Activated CD8-positive, alpha-beta memory T cell treated with anti-CD3 and anti-CD28 coated beads, Interleukin-2, amount 50 U/mL, for 4 hours (primary cell): ENCODE results near the gene PCDHGA9.
"Not testable (repeated sequence)": the region's sequence is repeated elsewhere in the genome, so short reads cannot be mapped to it uniquely, and the experiment has no call there.

Experiments
- DNase-seq: peaks from one replicate; pipeline ENCODE4 v3.0.0-alpha.2; 2020

Gene PCDHGA9

DNA sequence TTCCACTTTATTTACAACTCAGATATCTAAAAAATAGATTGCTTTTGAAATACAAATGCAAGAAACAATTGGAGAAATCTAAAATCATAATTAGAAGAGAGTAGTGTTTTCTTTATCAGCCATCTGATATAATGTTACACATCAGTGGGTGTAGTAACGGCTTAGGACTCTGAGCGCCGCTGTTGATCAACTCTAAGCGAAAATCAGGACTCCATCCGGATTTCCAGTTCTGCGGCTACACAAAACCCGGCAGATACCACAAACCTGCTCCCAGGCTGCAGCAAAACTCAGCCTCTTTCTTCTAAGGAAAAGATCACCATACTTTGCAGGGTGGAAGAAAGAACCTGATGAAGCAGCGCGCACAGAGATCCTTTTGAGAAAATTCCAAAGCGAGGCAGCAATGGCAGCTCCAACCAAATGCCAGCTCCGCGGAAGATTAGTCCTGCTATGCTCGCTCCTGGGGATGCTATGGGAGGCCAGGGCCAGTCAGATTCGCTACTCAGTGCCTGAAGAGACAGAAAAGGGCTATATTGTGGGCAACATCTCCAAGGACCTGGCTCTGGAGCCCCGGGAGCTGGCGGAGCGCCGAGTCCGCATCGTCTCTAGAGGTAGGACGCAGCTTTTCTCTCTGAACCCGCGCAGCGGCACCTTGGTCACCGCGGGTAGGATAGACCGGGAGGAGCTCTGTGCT, at the start of gene PCDHGA9:
PCDHGA9 (plus strand) TSS at position 226 of the 691 bp plus-strand sequence; CDS start at position 401, 175 bp downstream.
- no peak for DNase-seq

DNA sequence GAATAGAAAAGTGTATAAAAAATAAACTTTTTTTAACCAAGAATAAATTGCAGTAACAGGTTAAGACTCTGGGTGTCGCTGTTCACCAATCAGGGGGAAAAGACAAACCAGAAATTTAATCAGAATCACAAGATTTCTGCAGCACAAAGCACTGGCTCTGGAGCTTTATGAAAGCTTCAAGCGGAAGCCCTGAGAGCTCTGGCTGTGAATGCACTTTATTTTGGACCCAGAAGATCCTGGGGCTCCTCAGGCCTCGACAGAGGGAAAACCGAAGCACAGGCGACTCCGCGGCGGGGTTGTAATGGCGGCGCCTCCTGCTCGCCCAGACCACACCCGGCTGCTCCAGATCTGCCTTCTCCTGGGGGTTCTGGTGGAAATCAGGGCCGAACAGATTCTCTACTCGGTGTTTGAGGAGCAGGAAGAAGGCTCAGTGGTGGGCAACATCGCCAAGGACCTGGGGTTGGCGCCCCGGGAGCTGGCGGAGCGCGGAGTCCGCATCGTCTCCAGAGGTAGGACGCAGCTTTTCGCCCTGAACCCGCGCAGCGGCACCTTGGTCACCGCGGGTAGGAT, 47.6 kb upstream of the PCDHGA9 start, which contains the start of gene PCDHGA4:
PCDHGA4 (plus strand) TSS at position 122 of the 570 bp plus-strand sequence; CDS start at position 209, 87 bp downstream.
- no peak for DNase-seq

DNA sequence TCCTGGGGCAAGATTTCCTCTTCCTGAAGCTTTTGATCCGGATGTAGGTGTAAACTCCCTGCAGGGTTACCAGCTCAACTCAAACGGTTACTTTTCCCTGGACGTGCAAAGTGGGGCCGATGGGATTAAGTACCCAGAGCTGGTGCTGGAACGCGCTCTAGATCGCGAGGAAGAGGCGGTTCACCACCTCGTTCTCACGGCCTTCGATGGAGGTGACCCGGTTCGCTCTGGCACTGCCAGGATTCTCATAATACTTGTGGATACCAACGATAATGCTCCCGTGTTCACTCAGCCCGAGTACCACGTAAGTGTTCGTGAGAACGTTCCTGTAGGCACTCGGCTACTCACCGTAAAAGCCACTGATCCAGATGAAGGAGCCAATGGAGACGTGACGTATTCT, 46.9 kb upstream of the PCDHGA9 start:
- no peak for DNase-seq

DNA sequence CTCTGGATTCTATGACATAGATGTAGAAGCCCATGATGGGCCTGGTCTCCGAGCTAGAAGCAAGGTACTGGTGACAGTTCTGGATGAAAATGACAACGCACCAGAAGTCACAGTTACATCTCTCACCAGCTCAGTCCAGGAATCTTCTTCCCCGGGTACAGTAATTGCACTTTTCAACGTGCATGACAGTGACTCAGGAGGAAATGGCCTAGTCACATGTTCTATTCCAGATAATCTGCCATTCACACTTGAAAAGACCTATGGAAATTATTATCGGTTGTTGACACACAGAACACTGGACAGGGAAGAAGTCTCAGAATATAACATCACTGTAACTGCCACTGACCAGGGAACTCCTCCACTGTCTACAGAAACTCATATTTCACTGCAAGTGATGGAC, 46.4 kb upstream of the PCDHGA9 start:
- no peak for DNase-seq

DNA sequence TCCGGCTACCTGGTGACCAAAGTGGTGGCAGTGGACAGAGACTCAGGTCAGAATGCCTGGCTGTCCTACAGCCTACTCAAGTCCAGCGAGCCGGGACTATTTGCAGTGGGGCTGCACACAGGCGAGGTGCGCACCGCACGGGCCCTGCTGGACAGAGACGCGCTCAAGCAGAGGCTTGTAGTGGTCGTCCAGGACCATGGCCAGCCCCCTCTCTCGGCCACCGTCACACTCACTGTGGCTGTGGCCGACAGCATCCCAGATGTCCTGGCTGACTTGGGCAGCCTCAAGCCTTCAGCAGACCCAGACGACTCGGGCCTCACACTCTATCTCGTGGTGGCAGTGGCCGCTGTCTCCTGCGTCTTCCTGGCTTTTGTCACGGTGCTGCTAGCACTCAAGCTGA, 45.6 kb upstream of the PCDHGA9 start:
- no peak for DNase-seq

DNA sequence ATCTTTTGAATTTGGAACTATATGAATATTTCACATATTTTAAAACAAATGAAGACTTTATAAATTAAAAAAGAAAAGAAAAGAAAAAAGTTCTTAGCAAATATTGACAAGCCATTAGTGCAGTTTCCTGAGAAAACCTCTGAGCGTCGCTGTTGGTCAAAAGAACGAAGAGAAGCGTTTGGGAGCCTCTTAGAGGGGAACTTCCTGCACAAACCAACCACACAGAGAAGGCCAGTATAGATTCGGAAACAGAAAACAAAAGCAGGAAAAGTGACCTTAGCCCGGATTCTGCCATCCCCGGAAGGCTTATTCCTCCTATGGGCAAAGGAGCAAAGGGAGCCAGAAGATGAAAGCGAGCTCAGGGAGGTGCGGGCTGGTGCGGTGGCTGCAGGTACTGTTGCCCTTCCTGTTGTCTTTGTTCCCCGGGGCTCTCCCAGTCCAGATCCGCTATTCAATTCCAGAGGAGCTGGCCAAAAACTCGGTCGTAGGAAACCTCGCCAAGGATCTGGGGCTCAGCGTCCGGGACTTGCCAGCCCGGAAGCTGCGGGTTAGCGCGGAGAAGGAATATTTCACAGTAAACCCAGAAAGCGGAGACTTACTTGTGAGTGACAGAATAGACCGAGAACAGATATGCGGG, 42.7 kb upstream of the PCDHGA9 start, which contains the start of gene PCDHGB2:
PCDHGB2 (plus strand) TSS at position 205 of the 637 bp plus-strand sequence; CDS start at position 347, 142 bp downstream.
- DNase-seq = no peak

DNA sequence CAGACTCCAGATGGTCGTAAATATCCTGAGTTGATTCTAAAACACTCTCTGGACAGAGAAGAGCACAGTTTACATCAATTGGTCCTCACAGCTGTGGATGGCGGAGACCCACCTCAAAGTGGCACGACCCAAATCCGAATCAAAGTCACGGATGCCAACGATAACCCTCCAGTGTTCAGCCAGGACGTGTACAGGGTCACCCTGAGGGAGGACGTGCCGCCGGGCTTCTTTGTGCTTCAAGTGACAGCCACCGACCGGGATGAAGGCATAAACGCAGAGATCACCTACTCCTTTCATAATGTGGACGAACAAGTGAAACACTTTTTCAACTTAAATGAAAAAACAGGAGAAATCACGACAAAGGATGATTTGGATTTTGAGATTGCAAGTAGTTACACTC, 41.9 kb upstream of the PCDHGA9 start:
- DNase-seq = no peak

DNA sequence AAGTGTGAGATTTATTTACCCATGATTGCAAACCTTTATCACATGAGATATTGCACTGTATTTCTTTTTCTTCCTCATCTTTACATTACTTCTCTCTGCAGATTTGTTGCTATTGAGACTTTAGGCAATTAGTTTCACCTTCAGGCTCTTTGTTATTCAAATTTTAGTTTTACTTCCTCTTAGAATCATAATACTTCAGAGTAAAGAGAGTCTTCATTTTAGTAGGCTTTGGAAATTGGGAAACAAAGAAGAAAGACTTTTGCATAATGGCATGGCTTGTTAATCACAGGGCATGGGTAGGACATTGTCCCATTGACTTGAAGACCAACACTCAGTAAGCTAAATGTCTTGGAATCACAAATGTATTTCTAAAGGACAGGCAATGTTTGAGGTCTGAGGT, 39.9 kb upstream of the PCDHGA9 start:
- no peak for DNase-seq

DNA sequence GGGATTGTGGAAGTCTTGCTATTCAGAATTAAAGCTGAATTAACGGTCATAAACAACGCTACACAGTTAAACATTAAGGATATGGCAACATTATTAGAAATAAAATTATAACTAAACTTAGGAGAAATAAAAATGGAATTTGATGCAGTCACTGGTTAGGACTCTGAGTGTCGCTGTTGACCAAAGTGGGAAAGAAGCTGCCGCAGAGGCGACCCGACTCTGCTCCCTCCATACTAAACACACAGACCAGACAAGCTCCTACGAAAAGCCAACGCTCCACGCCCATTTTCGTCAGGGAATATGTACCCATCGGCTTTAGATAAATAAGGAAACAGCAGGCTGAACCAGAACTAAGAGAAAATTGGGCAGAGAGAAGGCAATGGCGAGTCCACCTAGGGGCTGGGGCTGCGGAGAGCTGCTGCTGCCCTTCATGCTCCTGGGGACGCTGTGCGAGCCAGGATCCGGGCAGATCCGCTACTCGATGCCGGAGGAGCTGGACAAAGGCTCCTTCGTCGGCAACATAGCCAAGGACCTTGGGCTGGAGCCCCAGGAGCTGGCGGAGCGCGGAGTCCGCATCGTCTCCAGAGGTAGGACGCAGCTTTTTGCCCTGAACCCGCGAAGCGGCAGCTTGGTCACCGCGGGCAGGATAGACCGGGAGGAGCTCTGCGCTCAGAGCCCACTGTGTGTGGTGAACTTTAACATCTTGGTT, 38.5 kb upstream of the PCDHGA9 start, which contains the start of gene PCDHGA5:
PCDHGA5 (plus strand) TSS at position 211 of the 709 bp plus-strand sequence; CDS start at position 380, 169 bp downstream.
- no peak for DNase-seq

DNA sequence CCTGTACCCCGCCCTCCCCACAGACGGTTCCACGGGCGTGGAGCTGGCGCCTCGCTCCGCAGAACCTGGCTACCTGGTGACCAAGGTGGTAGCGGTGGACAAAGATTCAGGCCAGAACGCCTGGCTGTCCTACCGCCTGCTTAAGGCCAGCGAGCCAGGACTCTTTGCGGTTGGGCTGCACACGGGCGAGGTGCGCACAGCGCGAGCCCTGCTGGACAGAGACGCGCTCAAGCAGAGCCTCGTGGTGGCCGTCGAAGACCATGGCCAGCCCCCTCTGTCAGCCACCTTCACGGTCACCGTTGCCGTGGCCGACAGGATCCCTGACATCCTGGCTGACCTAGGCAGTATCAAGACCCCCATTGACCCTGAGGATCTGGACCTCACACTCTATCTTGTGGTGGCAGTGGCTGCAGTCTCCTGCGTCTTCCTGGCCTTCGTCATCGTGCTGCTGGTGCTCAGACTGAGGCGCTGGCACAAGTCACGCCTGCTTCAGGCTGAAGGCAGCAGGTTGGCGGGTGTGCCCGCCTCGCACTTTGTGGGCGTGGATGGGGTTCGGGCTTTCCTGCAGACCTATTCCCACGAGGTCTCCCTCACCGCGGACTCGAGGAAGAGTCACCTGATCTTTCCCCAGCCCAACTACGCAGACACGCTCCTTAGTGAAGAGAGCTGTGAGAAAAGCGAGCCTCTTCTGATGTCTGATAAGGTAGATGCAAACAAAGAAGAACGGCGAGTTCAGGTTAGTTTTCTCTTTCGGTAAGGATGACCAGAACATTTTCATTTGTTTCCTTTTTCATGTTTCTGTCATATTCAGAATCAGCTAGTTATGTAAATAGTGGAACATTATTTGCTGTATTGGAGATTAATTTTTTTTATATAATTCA, 36.3 kb upstream of the PCDHGA9 start:
- DNase-seq = no peak

DNA sequence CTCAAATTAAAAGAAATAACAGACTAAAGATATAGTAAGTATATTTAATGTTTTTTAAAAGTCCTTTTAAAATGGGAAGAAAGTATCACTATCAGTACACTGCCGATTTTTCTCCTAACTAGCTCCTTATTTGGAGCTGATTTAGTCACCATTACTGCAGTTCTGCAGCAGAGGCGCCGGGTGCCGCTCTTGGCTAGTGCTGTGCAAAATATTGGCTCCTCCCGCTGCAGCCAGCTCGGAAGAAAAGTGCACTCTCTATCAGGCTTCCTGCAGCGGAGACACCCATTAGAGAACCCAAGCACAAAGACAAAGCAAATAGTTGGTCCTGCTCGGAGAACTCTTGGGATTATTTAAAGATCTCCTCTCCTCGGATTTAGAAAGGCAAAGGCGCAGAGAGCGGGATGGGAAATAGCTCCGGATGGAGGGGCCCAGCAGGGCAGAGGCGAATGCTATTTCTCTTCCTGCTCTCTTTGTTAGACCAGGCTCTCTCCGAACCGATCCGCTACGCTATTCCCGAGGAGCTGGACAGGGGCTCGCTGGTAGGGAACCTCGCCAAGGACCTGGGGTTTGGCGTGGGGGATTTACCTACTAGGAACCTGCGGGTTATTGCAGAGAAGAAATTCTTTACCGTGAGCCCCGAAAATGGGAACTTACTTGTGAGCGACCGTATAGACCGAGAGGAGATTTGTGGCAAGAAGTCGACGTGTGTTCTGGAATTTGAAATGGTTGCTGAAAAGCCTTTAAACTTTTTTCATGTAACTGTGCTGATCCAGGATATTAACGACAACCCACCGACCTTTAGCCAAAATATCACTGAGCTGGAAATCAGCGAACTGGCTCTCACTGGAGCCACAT, 32.4 kb upstream of the PCDHGA9 start, which contains the start of gene PCDHGB3:
PCDHGB3 (plus strand) TSS at position 249 of the 855 bp plus-strand sequence; CDS start at position 402, 153 bp downstream.
- DNase-seq = no peak

DNA sequence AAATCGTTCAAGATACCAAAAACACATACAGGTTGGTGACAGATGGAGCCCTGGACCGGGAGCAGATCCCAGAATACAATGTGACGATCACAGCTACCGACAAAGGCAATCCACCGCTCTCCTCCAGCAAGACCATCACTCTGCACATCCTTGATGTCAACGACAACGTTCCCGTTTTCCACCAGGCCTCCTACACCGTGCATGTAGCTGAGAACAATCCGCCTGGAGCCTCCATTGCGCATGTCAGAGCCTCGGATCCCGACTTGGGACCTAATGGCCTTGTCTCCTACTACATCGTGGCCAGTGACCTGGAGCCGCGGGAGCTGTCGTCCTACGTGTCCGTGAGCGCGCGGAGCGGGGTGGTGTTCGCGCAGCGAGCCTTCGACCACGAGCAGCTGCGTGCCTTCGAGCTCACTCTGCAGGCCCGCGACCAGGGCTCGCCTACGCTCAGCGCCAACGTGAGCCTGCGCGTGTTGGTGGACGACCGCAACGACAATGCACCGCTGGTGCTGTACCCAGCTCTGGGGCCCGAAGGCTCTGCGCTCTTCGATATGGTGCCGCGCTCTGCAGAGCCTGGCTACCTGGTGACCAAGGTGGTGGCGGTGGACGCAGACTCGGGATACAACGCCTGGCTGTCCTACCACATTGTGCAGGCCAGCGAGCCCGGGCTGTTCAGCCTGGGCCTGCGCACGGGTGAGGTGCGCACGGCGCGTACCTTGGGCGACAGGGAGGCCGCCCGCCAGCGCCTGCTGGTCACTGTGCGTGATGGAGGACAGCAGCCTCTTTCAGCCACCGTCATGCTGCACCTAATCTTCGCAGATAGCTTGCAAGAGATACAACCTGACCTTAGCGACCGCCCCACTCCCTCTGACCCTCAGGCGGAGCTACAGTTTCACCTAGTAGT, 30.8 kb upstream of the PCDHGA9 start:
- no peak for DNase-seq

DNA sequence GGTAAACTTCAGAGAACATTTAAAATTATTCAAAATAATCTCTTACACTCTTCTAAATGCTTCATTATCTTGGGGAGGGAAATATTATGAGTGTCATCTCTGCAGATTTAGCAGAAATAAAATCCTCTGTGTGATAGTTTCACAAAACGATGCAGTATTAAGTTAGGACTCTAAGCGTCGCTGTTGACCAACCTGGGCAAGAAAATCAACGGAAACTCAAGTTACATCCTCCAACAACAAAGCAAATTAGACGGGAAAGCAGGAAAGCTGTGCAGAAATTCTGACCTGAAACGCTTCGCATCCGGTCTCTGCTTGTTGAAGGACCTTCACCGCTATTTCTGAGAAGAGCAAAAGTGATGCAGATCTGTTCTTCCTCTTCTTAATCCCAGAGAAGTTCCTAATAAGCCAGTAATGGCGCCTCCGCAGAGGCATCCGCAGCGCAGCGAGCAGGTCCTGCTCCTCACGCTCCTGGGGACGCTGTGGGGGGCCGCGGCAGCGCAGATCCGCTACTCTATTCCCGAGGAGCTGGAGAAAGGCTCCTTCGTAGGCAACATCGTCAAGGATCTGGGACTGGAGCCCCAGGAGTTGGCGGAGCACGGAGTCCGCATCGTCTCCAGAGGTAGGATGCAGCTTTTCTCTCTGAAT, 28.8 kb upstream of the PCDHGA9 start, which contains the start of gene PCDHGA6:
PCDHGA6 (plus strand) TSS at position 219 of the 645 bp plus-strand sequence; CDS start at position 412, 193 bp downstream.
- no peak for DNase-seq

DNA sequence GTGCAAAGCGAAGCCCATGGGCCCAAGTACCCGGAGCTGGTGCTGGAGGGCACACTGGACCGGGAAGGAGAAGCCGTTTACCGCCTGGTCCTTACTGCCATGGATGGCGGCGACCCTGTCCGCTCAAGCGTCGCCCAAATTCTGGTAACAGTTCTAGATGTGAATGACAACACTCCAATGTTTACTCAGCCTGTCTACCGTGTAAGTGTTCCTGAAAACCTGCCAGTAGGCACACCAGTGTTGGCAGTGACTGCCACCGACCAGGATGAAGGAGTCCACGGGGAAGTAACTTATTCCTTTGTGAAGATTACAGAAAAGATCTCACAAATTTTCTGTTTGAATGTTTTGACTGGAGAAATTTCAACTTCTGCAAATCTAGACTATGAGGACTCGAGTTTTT, 28.0 kb upstream of the PCDHGA9 start:
- no peak for DNase-seq

DNA sequence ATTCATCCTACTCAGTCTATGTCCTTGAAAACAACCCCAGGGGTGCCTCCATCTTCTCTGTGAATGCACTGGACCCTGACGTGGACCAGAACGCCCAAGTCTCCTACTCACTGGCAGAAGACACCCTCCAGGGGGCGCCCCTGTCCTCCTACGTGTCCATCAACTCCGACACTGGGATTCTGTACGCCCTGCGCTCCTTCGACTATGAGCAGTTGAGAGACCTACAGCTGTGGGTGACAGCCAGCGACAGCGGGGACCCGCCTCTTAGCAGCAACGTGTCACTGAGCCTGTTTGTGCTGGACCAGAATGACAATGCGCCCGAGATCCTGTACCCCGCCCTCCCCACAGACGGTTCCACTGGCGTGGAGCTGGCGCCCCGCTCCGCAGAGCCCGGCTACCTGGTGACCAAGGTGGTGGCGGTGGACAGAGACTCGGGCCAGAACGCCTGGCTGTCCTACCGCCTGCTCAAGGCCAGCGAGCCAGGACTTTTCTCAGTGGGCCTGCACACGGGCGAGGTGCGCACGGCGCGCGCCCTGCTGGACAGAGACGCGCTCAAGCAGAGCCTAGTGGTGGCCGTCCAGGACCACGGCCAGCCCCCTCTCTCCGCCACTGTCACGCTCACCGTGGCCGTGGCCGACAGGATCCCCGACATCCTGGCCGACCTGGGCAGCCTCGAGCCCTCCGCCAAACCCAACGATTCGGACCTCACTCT, 27.0 kb upstream of the PCDHGA9 start:
- not testable (repeated sequence) for DNase-seq

DNA sequence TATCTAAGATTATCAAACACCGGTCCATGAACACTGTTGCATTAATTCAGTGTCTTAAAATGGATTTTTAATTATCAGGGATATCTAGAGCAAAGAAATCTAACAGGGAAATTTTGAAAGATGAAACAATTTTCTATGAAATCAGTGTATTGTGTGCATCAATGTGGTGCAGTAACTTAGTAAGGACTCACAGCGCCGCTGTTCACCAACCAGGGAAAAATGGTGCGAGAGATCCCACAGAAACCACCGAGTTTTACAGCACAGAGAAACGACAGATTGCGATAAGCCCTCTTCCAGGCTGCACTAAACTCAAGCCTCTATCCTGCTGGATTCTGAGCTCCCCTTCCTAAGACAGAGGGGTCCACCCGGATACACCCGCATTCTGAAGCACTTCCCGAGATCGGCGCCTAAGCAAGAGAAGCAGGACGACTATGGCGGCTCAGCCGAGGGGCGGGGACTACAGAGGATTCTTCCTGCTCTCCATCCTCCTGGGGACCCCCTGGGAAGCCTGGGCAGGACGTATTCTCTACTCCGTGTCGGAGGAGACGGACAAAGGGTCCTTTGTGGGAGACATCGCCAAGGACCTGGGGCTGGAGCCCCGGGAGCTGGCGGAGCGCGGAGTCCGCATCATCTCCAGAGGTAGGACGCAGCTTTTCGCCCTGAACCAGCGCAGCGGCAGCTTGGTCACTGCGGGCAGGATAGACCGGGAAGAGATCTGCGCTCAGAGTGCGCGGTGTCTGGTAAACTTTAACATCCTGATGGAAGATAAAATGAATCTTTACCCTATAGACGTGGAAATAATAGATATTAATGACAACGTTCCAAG, 19.9 kb upstream of the PCDHGA9 start, which contains the start of gene PCDHGA7:
PCDHGA7 (plus strand) TSS at position 274 of the 826 bp plus-strand sequence; CDS start at position 432, 158 bp downstream.
- DNase-seq = no peak

DNA sequence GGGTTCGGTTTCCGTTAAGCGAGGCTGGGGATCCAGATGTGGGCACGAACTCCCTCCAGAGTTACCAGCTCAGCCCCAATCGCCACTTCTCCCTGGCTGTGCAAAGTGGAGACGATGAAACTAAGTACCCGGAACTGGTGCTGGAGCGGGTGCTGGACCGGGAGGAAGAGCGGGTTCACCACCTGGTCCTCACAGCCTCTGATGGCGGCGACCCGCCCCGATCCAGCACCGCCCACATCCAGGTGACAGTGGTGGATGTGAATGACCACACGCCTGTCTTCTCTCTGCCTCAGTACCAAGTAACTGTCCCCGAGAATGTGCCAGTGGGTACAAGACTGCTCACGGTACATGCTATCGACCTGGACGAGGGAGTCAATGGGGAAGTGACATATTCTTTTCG, 19.2 kb upstream of the PCDHGA9 start:
- no peak for DNase-seq
